ENCODE measurements around the gene VPS52.
A peak's percentile ranks its signal among the peaks of the same experiment; 100 is the strongest.

The VPS52 gene

DNA sequence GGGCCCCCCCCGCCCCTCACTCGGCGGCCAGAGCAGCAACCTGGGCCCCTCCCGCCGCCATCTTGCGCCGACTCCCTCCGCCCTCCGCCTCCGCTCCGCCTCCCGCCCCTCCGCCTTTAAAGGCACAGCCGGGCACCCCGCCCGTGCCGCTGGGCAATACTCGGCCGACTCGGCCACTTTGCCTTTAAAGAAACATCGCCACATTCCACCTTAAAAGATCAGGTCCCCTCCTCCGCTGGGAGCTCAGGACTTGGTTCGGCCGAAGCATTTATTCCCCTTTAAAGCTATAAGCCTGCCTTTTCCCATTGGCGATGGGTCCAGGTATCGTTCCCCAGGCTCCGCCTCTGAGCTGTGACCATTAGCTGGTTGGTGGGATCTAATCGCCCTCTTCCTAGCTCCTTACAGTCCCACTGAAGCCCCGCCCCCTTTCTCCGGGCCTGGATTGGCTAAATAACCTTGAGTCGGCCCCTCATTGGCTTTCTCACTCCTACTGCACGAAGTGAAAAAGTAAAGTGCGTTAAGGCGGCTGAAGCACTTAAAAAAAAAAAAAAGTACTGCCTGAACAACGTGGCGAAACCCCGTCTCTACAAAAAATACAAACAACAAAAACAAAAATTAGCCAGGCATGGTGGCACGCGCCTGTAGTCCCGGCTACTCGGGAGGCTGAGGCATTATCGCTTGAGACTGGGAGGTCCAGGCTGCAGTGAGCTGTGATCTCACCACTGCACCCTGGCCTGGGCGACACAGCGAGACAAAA lies 46.2 kb upstream of the VPS52 start, which contains the start of gene ZBTB22:
Gene ZBTB22, minus strand, starts transcription at position 76 of the 757 bp plus-strand sequence. CDS start 828 bp downstream, outside the sequence.
- no peaks in the 10 kb centered on the region for H3K9me3 Mint-ChIP-seq
- peak; percentile 99 for DNase-seq
- TF ChIP-seq, protein P1, sequence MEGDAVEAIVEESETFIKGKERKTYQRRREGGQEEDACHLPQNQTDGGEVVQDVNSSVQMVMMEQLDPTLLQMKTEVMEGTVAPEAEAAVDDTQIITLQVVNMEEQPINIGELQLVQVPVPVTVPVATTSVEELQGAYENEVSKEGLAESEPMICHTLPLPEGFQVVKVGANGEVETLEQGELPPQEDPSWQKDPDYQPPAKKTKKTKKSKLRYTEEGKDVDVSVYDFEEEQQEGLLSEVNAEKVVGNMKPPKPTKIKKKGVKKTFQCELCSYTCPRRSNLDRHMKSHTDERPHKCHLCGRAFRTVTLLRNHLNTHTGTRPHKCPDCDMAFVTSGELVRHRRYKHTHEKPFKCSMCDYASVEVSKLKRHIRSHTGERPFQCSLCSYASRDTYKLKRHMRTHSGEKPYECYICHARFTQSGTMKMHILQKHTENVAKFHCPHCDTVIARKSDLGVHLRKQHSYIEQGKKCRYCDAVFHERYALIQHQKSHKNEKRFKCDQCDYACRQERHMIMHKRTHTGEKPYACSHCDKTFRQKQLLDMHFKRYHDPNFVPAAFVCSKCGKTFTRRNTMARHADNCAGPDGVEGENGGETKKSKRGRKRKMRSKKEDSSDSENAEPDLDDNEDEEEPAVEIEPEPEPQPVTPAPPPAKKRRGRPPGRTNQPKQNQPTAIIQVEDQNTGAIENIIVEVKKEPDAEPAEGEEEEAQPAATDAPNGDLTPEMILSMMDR (IDR thresholded peaks at IDR 0.05), result no peak
- H3K36me3 Mint-ChIP-seq (ENCODE audit: low read depth), result peaks cover 28% of the 10 kb centered on the region
- H3K27me3 Mint-ChIP-seq (ENCODE audit: low read depth, poor library complexity), result peaks cover 27% of the 10 kb centered on the region
- H3K27ac Mint-ChIP-seq, result peak within 1 kb of the TSS; percentile 97
- H3K4me3 Mint-ChIP-seq, result peak within 1 kb of the TSS; percentile 96
- peaks cover 94% of the 10 kb centered on the region for H3K4me1 Mint-ChIP-seq

DNA sequence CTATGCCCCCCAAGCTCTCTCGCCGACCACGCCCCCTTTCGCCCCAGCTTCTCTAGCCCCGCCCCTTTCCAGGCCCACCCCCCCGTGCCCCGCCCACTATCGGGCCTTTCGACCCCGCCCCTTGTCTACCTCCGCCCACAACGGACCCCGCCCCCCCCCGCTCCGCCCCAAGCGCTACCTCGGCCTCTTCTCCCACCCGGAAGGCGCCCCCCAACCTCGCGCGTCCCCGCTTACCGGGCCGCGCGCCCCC lies 45.7 kb upstream of the VPS52 start:
- Mint-ChIP-seq H3K4me3 (peak overlapping the region; percentile 96), H3K4me1 (peaks cover 94% of the 10 kb centered on the region), H3K9me3 (no peaks in the 10 kb centered on the region), H3K36me3 (ENCODE audit: low read depth) (peaks cover 28% of the 10 kb centered on the region), H3K27ac (peak overlapping the region; percentile 32), H3K27me3 (ENCODE audit: low read depth, poor library complexity) (peaks cover 32% of the 10 kb centered on the region)
- TF ChIP-seq, protein P1 (IDR thresholded peaks at IDR 0.05), result no peak
- peak; percentile 80 for DNase-seq

DNA sequence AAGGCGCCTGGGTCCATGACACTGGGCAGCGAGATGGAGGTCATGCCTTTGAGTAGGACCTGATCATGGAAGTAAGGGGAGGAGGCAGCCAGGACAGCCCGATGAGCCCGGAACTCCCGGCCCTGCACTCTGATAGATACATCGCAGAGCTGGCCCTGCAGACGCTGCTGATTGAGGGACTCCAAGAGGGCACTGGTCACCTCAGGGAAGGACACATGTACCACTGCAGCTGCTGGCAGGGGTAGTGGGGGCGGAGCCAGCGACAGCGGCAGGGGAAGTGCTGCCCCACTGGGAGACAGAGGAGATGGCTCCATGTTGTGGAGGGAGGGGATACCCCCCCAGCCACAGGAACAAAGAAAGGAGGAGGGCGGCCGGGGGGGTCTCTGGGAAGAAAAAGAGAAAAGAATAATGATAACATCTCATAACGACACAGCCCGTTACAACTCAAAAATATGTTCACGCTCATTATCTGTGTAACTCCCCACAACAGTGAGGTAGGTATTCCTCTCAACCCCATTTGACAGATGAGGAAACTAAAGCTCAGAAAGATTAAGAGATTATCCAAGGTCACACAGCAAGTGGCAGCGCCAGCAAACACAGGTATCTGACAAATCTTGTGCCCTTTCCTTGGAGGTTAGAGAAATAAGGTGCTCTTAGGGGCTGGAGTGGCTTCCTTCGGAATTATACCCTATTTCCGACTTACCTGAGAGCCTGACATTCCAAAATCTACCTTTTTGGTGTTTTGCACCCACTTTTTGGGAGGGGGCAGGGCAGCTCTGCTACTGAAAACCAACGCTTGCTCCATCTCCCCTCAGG lies 45.1 kb upstream of the VPS52 start:
- H3K9me3 Mint-ChIP-seq, result no peaks in the 10 kb centered on the region
- peak overlapping the region; percentile 59 for H3K27ac Mint-ChIP-seq
- H3K4me1 Mint-ChIP-seq, result peaks cover 94% of the 10 kb centered on the region
- peak overlapping the region; percentile 96 for H3K4me3 Mint-ChIP-seq
- no peak for DNase-seq
- peaks cover 37% of the 10 kb centered on the region for H3K27me3 Mint-ChIP-seq (ENCODE audit: low read depth, poor library complexity)
- H3K36me3 Mint-ChIP-seq (ENCODE audit: low read depth), result peaks cover 28% of the 10 kb centered on the region
- TF ChIP-seq, protein P1 (IDR thresholded peaks at IDR 0.05), result no peak

DNA sequence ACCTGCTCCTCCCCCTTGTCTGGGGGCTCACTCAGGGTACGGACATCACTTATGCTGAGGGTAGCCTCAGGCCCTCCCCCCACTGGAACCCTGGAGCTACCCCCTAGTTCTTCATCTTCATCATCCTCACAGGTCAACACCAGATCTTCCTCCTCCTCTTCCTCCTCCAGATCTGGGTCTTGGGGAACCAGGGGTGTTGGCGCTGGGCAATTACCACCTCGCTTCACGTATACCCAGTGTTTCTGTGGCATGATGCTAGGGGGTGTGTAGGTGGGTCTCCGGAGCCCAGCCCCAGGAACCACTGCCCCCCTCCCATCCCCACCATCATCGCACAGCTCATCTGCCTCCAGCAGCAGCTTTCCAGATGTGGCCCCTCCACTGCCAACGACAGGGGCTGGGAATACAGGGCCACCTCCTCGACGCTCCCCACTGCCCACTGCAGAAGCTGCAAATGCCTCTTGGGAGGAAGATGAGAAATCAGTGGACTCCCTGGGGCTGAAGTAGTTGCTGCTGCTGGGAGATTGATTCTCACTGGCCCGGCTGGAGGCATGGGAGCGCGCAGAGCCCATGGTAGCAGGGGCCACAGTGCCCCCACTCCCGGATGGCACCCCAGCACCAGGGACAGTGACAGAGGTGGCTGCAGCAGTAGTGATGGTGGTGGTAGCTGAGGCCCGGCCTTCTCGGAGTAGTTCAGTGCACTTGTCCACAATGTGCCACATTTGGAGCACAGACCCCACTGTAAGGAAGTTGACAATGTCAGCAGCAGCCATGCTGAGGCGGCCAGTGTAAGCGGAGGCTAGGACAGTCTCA lies 44.3 kb upstream of the VPS52 start:
- Mint-ChIP-seq H3K27ac (peak overlapping the region; percentile 59), H3K4me1 (peaks cover 90% of the 10 kb centered on the region), H3K4me3 (peak overlapping the region; percentile 96), H3K9me3 (no peaks in the 10 kb centered on the region), H3K27me3 (ENCODE audit: low read depth, poor library complexity) (peaks cover 46% of the 10 kb centered on the region), H3K36me3 (ENCODE audit: low read depth) (peaks cover 28% of the 10 kb centered on the region)
- TF ChIP-seq, protein P1 (IDR thresholded peaks at IDR 0.05), result no peak
- DNase-seq, result no peak

GRCh38 chr6:33314943-33315792 lies 43.5 kb upstream of the VPS52 start:
- H3K4me3 Mint-ChIP-seq, result peak overlapping the region; percentile 90
- TF ChIP-seq, protein P1 (IDR thresholded peaks at IDR 0.05), result no peak
- H3K27ac Mint-ChIP-seq, result no peak overlapping the region
- H3K36me3 Mint-ChIP-seq (ENCODE audit: low read depth), result peaks cover 21% of the 10 kb centered on the region
- H3K9me3 Mint-ChIP-seq, result no peaks in the 10 kb centered on the region
- no peak for DNase-seq
- H3K4me1 Mint-ChIP-seq, result peaks cover 82% of the 10 kb centered on the region
- peaks cover 54% of the 10 kb centered on the region for H3K27me3 Mint-ChIP-seq (ENCODE audit: low read depth, poor library complexity)

Data from nephron progenitor cell (in vitro differentiated cells).